Measurements from ENCODE around the gene STIM1. TPM values are rescaled to one million over a fixed set of nuclear protein-coding genes. Genes with fewer than 3 reads are reported as not detected.

The STIM1 gene
- total RNA-seq, 1 donor: 57.9 TPM

DNA sequence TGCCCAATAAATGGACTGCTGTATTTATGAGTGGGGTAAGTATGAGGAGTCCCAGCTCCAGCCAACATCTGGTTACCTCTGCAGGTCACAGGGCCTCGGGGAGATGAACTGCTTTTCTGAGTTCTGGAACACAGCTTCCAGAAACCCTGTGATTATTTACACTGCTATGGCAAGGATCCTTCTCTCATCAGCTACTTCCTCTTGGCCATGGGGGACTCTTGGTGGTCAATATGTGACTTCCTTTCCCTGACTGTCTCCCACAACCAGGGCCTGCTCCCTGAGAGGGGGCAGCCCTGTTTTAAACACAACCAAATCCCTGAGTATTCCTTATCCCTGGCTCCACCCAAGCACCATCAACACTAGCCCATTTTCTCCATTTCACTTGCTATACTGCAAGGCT lies 24.7 kb upstream of the STIM1 start:
- H3K27me3 ChIP-seq (ENCODE audit: insufficient read depth, low read length): no peaks in the 10 kb centered on the region
- peaks cover 36% of the 10 kb centered on the region for H3K36me3 ChIP-seq (ENCODE audit: insufficient read depth, low read length)
- H3K27ac ChIP-seq (ENCODE audit: low read depth, low read length): no peak overlapping the region
- peaks cover 79% of the 10 kb centered on the region for H3K79me2 ChIP-seq (ENCODE audit: insufficient read depth, low read length)
- H3K4me3 ChIP-seq (ENCODE audit: insufficient read depth, low read length): no peak overlapping the region
- H2AFZ ChIP-seq (ENCODE audit: low read length): no peak overlapping the region
- H3K4me1 ChIP-seq (ENCODE audit: insufficient read depth, low read length): peaks cover 6% of the 10 kb centered on the region
- H4K20me1 ChIP-seq (ENCODE audit: insufficient read depth, low read length): peaks cover 62% of the 10 kb centered on the region
- DNase-seq (ENCODE audit: insufficient read length, low spot score, missing footprints): peak; percentile 61
- H3K9me3 ChIP-seq (ENCODE audit: low read depth, low read length): no peaks in the 10 kb centered on the region
- H3K4me2 ChIP-seq (ENCODE audit: insufficient read depth, low read length): no peak overlapping the region
- no peak for TF ChIP-seq CTCF (IDR thresholded peaks at IDR 0.05; ENCODE audit: extremely low read depth, low read depth, low read length)

DNA sequence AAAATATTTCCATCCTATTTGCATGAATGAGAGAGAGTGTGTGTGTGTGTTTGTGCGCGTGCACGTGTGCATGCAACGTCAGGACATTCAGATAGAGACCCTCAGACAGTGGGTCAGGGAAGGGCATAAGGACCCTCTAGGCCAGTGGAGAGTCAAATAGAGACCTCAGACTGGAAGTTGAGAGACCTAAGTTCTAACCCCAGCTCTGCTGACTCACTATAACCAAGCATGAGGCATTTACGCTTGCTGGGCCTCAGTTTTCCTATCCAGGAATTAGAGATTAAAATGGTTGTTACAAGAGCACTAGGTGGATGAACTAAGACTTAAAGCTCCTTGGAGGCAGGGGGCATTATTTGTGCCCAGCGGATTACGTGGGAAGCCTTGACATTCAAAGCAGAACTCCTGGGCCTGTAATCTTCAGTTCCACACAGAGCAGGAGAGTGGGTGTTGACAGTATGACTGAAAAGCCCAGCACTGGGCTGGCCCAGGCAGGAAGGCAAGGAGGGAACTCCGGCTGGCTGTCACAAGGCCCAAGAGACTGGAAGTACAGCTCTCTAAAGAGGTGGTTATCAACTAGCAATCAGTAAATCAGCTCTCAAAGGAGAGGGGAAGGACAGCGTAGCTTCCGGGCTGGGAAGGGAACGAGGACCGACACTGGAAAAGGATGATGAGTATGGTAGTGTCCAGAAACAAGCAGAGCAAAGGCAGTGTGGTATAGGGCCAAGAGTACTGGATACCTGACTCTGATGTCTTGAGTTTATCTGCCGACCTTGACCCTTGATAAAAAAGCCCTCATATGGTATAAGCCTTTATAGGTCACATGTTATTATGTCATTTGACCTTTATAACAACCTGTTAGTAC lies 23.9 kb upstream of the STIM1 start:
- Histone ChIP-seq H3K79me2 (ENCODE audit: insufficient read depth, low read length) (peaks cover 88% of the 10 kb centered on the region), H3K27ac (ENCODE audit: low read depth, low read length) (no peak overlapping the region), H3K36me3 (ENCODE audit: insufficient read depth, low read length) (peaks cover 28% of the 10 kb centered on the region), H3K4me3 (ENCODE audit: insufficient read depth, low read length) (no peak overlapping the region), H4K20me1 (ENCODE audit: insufficient read depth, low read length) (peaks cover 69% of the 10 kb centered on the region), H2AFZ (ENCODE audit: low read length) (no peak overlapping the region), H3K9me3 (ENCODE audit: low read depth, low read length) (no peaks in the 10 kb centered on the region), H3K27me3 (ENCODE audit: insufficient read depth, low read length) (no peaks in the 10 kb centered on the region), H3K4me1 (ENCODE audit: insufficient read depth, low read length) (peaks cover 6% of the 10 kb centered on the region), H3K4me2 (ENCODE audit: insufficient read depth, low read length) (no peak overlapping the region)
- no peak for TF ChIP-seq CTCF (IDR thresholded peaks at IDR 0.05; ENCODE audit: extremely low read depth, low read depth, low read length)
- DNase-seq (ENCODE audit: insufficient read length, low spot score, missing footprints): peak; percentile 69

DNA sequence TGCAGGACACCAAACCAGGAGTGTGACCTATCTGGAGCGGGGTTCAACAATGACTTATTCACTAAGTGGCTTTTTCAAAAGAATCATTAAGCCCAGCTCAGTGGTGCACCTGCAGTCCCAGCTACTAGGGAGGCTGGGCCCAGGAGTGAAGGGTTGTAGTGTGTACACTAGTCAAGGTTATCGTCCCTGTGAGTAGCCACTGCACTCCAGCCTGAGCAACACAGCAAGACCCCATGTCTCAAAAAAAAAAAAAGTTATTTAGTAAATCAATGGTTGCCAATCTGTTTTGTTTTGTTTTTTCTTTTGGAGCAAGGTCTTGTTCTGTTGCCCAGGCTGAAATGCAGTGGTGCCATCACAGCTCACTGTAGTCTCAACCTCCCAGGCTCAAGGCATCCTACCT lies 22.6 kb upstream of the STIM1 start:
- Histone ChIP-seq H3K9me3 (ENCODE audit: low read depth, low read length) (no peaks in the 10 kb centered on the region), H3K36me3 (ENCODE audit: insufficient read depth, low read length) (peaks cover 16% of the 10 kb centered on the region), H3K4me2 (ENCODE audit: insufficient read depth, low read length) (no peak overlapping the region), H3K27ac (ENCODE audit: low read depth, low read length) (no peak overlapping the region), H2AFZ (ENCODE audit: low read length) (no peak overlapping the region), H3K4me1 (ENCODE audit: insufficient read depth, low read length) (peaks cover 10% of the 10 kb centered on the region), H4K20me1 (ENCODE audit: insufficient read depth, low read length) (peaks cover 73% of the 10 kb centered on the region), H3K27me3 (ENCODE audit: insufficient read depth, low read length) (no peaks in the 10 kb centered on the region), H3K4me3 (ENCODE audit: insufficient read depth, low read length) (no peak overlapping the region), H3K79me2 (ENCODE audit: insufficient read depth, low read length) (peaks cover 95% of the 10 kb centered on the region)
- DNase-seq (ENCODE audit: insufficient read length, low spot score, missing footprints): no peak
- no peak for TF ChIP-seq CTCF (IDR thresholded peaks at IDR 0.05; ENCODE audit: extremely low read depth, low read depth, low read length)

DNA sequence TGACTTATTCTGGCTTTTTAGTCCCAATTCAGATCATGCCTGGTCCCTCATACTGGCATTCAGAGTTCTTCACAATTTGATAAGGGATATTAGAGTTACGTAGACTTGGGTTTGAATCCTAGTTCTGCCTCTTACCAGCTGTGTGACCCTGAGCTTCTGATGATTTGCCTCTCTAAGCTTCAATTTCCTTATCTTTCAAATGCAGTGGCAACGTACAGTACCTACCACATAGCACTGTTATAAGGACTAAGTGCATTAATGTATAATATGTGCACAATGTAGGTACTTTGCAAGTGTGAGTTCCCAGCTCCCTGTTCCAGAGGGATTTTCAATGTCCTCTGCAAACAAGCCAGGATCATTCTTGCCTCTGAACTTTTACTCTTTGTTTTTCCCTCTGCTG lies 22.0 kb upstream of the STIM1 start:
- Histone ChIP-seq H4K20me1 (ENCODE audit: insufficient read depth, low read length) (peaks cover 74% of the 10 kb centered on the region), H3K79me2 (ENCODE audit: insufficient read depth, low read length) (peaks cover 96% of the 10 kb centered on the region), H3K4me3 (ENCODE audit: insufficient read depth, low read length) (no peak overlapping the region), H3K4me1 (ENCODE audit: insufficient read depth, low read length) (peaks cover 12% of the 10 kb centered on the region), H3K36me3 (ENCODE audit: insufficient read depth, low read length) (peaks cover 12% of the 10 kb centered on the region), H3K27ac (ENCODE audit: low read depth, low read length) (no peak overlapping the region), H3K4me2 (ENCODE audit: insufficient read depth, low read length) (no peak overlapping the region), H2AFZ (ENCODE audit: low read length) (no peak overlapping the region), H3K27me3 (ENCODE audit: insufficient read depth, low read length) (no peaks in the 10 kb centered on the region), H3K9me3 (ENCODE audit: low read depth, low read length) (no peaks in the 10 kb centered on the region)
- TF ChIP-seq CTCF (IDR thresholded peaks at IDR 0.05; ENCODE audit: extremely low read depth, low read depth, low read length): no peak
- no peak for DNase-seq (ENCODE audit: insufficient read length, low spot score, missing footprints)

All from osteoblast (primary cell).